GM13977 (cell line): Measurements from ENCODE around the gene SYT6.

Experiments used
- DNase-seq: peaks from one replicate; pipeline ENCODE4 v3.0.0; 2012; ENCODE audit warnings: low spot score
- in situ Hi-C: fragments of 300-500 bp; cut with MboI; formaldehyde crosslinking; loops from one replicate; pipeline ENCODE4 v1.12.0; 2022; ENCODE audit warnings: low sequenced_read_pairs, low pct_unique_long_range_greater_than_20kb, mixed read lengths, inconsistent platforms; ENCODE audit not compliant: unreplicated experiment
- TF ChIP-seq, protein P1 (sequence below): IDR thresholded peaks from 2 replicates; pipeline ENCODE4 v1.5.1; 2012; ENCODE audit warnings: mild to moderate bottlenecking, control low read depth; ENCODE audit not compliant: insufficient read depth; ENCODE audit errors: extremely low read depth, missing control alignments

The SYT6 gene

DNA sequence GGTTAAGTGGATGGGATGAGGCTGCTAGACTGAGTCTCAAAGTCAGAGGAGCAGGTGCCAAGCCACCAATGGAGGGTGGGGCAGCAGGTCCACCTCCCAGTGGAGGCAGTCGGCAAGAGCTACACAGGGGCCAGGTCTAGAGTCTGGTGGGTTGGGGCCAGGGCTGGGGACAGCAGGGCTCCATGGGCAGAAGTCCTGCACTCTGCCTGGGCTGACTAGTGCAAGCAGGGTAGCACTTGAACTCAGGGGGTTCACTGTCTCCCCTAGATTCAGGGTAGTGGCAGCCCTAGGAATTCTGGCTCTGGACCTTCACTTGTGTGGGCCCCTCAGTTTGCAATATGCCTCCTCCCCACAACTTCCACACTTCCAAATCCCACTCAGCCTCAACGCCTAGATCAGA lies 66.2 kb downstream of the SYT6 start:
- TF ChIP-seq, protein P1, sequence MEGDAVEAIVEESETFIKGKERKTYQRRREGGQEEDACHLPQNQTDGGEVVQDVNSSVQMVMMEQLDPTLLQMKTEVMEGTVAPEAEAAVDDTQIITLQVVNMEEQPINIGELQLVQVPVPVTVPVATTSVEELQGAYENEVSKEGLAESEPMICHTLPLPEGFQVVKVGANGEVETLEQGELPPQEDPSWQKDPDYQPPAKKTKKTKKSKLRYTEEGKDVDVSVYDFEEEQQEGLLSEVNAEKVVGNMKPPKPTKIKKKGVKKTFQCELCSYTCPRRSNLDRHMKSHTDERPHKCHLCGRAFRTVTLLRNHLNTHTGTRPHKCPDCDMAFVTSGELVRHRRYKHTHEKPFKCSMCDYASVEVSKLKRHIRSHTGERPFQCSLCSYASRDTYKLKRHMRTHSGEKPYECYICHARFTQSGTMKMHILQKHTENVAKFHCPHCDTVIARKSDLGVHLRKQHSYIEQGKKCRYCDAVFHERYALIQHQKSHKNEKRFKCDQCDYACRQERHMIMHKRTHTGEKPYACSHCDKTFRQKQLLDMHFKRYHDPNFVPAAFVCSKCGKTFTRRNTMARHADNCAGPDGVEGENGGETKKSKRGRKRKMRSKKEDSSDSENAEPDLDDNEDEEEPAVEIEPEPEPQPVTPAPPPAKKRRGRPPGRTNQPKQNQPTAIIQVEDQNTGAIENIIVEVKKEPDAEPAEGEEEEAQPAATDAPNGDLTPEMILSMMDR, result no peak
- DNase-seq, result no peak
- in situ Hi-C loops, result no loop called here

DNA sequence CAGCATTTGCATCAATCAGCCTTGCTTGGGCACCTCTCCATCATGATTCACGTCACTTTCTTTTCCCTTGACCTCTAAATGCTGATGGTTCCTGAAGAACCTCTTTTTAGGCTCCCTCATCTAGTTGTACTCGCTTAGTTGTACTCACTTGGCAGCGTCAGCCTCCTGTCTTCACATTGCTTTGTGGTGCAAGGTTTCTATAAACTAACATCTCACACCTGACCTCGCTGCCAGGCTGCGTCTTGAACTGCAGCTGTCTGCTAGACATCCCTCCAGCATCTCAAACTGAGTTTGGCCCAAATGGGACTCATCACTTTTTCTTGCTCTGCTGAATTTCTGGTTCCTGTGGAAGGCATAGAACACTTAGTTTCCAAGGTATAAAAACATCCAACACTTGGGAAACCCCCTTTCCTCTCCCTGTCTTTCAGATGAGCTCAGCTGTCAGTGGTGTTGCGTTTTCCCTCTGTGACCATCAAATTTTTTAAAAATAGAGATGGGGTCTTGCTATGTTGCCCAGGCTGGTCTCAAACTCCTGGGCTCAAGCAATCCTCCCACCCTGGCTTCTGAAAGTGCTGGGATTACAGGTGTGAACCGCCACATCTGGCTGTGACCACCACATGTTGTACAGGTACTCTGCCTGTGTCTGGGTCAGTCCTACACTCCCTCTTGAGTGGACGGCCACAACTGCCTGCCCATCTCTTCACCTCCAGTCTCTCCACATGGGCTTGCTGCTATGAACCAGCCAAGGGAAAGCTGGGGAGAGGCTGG lies 66.9 kb downstream of the SYT6 start:
- TF ChIP-seq, protein P1, result no peak
- in situ Hi-C loops, result no loop called here
- DNase-seq, result no peak

DNA sequence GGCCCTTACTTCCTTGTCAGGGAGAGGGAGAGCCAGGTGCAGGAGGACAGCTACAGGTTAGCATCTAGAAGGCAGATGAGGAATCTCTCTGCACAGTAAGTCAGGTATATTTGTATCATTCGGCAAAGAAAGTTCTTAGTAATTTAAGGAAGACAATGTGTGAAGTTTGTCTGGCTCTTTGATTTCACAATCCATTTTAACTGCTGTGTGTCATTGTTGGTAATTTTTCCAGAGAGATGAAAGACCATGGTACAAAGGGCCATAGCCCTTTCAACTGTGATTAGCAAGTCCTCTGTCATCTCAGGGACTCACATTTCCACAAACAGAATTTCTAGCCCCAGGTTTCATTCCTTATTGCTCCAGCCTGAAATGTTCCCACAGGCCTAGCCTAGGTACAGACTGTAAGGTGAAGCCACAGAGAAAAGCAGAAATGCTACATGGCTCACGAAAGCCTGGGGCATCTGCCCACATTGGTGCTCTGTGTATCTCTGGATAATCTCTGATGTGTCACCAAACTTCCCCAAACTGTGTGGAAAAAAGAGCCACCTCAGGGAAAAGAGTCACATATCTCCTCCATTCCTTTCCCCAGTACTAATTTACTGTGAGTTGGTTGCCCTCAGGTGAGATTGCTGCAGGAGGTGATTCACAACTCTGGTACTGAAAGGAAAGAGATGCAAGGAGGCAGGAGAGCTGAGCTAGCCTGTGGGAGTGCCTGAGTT lies 70.6 kb downstream of the SYT6 start:
- TF ChIP-seq, protein P1, result no peak
- no peak for DNase-seq
- in situ Hi-C loops, result no loop called here

DNA sequence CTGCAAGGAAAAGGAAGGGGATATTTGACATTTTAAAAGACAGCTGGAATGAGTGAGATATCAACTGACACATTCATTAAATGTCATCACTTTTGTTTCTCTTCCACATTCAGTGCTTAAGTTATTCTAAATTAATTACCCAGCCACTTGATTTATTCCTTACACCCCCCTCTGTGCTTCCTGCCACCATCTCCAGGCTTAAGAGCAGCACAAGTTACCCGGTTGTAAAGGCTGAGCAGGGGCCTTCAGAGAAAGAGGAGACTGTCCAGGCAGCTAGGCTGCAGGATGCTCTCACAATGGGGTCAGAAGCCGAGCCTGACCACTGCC lies 71.4 kb downstream of the SYT6 start:
- in situ Hi-C loops, result no loop called here
- DNase-seq, result no peak
- TF ChIP-seq, protein P1, result no peak

DNA sequence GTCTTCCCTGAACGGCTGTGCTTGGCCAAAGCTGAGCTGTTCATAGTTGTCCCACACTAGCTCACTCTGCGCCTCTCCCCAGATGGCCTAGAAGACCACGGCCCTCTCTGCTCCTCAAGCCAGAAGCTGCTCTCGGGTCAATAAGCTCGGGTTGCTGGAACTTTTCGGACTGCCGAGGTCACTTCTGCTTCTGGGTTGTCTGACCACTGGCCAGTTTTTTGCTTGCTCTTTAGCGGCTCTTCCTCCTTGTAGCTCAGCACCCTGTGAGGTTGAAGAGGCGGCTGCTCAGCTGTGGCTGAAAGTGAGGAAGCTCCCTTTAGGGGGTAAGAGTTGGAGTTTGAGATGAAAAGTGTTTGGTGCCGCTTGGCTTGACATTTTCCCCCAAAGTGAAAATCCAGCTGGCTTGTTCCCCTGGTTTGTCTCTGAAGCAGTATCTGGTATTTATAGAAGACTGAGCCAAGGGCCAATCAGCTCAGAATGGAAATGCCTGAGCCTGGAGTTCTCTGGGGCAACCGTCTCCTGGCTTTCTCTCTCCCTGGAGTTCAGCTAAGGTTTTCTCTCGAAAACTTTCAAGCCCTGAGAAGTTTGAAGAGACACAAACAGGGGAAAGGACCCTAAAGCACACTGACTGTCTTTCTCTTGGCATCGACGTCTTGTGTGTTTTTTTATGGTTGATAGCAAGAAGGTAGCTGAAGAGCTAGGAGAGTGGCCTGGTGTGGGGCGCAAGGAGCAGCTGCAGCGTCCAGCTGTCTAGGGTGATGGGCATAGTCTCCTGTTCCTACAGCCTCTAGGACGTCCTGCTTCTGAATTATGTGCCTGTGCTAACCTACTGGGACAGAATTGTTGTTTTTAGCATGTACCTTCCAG lies 72.0 kb downstream of the SYT6 start:
- in situ Hi-C loops, result no loop called here
- TF ChIP-seq, protein P1, result no peak
- DNase-seq, result no peak
